Stimulated activated CD4-positive, alpha-beta T cell treated with anti-CD3 and anti-CD28 coated beads, Interleukin-4, amount 100 ng/mL, for 48 hours (primary cell): Measurements from ENCODE around the gene ZNF423.
A peak's percentile ranks its signal among the peaks of the same experiment; 100 is the strongest.

Experiments used
- DNase-seq, 2 donors: peaks; one replicate each; pipeline ENCODE4 v3.0.0-alpha.2; 2020; ENCODE audit warnings: low read depth in 2 of 2

The ZNF423 gene

DNA sequence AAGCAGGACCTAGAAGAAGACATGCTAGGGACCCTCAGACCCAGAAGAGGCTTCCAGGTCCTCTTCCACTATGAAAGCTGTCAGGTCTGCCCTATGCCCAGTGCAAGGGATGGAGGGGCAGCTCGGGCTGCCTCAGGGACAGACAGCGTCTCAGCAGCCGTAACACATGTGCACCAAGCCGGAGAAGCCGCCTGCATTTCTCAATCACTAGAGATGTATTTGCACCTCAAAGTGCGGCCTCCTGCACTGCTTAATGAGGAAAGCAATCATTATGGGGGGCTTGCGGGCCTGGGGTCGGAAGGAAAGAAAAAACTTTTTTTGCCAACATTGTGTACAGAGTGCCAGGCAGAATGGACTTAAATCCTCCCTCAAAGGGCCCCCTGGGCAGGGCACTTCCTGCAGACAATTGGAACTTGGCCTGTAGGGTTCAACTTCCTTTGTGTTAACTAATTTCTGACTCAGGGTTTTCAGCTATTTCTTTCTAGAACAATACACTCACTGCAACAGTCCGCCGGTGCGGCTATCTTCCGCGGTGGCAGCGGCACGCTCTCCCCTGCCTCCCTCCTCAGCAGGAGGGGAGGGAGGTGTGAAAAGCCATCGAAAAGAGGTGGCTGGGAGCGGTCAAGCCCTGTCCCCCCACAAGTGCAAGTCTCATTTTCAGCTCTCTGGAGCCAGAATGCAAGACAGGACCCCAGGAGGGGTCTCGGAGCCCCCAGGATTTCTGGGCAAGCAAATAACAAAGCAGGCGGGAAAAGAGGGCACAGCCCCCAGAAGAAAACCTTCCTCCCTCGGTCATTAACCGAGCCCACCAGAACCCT is 101.2 kb downstream of the ZNF423 start:
- no peak for DNase-seq

DNA sequence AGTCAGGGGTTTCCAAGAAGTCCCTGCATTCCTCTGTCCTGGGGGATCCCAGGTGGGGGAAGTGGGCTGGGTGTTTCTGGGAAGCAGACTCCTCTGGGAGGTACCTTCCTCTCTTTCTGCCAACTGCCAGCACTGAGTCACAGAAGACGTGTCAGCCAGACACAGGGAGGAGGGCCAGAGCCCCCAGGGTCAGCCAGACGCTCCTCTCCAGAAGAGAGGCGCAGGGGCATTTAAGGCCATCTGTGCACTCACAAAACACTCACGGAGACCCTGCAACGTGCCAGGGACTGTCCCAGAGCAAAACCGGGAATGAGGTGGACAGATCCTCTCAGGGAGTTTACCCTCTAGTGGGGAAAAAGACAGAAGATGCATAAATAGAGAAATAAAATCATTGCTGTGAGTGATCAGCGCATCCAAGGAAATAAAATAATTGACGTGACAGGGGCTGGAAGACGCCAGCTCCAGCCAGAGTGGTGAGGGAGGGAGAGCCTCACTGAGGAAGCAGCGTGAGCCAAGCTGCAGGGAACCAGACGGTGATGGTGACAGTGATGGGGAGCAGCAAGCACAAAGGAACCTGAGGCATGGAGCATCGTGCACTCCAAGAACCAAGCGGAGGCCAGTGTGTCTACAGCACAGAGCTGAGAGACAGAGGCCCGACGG is 105.4 kb downstream of the ZNF423 start:
- no peak for DNase-seq

DNA sequence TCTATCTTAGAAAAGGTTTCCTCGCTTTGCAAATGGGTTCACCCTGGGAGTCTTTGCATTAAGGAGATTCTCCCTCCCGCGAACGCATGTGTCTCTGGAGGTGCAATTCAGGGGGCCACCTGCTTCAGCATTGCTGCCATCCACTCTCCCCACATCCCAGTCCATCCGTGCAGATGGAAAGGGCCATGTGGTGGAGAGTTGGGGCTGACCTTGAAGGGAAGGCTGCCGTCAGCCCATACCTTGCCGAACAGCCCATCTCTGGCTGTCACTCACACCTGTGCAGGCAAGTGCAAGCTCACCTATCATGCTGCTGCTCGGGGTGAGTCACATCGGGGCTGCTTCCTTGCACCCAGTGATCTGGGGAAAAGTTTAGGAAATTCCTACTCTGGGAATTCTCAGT is 106.1 kb downstream of the ZNF423 start:
- DNase-seq: no peak

DNA sequence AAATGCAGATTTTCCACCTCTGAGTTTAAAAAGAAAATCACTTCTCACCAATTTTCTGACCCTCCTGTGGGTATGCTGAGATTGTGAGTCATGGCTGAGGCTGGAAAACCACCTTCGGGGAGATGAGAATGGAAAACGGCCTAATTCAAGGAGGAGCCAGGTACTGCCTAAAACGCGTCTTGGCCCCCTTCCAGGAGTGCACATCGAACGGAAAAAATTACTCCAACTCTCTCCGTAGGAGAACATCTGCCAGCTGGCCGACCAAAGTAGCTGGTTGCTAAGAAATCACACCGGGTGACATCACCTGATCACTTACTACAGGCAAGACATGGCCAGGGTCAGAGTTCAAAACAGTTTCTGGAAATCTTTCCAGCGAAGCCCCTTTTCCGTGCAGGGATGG is 107.6 kb downstream of the ZNF423 start:
- DNase-seq: peak; percentile 28 to 29

DNA sequence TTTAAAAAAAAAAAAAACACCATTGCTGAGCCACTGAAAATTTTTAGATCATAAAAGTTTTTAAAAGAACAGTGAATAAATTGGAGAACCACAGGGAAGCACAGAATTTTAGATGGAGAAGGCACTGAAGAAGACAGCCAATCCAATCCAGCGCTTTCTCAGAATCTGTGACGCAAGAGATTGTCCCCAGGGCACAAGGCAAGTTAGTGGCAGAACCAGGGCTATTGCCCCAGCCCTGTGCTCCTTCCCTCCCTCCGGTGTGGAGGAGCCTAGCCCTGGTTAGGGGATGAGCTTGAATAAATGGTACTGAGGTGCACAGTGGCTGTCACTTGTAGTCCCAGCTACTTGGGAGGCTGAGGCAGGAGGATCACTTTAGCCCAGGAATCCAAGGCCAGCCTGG is 108.3 kb downstream of the ZNF423 start:
- no peak for DNase-seq

DNA sequence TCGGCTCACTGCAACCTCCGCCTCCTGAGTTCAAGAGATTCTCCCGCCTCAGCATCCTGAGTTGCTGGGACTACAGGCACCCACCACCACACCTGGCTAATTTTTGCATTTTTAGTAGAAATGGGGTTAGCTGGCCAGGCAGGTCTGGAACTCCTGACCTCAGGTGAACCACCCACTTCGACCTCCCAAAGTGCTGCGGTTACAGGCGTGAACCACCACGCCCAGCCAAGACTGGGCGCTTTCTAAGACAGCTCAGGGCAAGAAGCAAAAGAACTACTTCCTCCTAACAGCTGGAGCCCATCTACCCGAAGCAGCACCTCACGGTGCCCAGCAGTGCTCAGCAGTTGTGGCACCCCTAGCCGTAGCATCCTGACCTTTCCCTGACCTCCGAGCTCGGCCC is 109.4 kb downstream of the ZNF423 start:
- DNase-seq: no peak

DNA sequence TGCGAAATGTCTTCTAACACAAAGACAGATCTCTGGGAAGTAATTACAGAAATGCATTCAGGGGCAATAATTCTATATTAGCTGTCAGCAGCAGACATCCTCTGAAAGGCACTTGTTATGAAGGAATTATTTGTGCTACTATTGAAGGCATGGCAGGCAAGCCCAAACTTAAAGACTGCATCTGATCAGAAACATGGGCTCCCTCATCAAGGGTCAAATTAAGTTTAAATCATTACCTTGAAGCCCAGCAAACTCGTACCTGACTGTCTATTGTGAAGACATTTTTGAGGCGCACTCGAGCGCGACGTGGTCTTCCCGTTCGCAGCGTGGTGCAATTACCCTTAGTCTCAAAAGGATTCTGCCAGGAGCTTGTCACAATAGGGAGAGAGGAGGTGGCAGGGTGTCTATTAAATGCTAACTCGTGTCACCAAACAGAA is 110.6 kb downstream of the ZNF423 start:
- no peak for DNase-seq

DNA sequence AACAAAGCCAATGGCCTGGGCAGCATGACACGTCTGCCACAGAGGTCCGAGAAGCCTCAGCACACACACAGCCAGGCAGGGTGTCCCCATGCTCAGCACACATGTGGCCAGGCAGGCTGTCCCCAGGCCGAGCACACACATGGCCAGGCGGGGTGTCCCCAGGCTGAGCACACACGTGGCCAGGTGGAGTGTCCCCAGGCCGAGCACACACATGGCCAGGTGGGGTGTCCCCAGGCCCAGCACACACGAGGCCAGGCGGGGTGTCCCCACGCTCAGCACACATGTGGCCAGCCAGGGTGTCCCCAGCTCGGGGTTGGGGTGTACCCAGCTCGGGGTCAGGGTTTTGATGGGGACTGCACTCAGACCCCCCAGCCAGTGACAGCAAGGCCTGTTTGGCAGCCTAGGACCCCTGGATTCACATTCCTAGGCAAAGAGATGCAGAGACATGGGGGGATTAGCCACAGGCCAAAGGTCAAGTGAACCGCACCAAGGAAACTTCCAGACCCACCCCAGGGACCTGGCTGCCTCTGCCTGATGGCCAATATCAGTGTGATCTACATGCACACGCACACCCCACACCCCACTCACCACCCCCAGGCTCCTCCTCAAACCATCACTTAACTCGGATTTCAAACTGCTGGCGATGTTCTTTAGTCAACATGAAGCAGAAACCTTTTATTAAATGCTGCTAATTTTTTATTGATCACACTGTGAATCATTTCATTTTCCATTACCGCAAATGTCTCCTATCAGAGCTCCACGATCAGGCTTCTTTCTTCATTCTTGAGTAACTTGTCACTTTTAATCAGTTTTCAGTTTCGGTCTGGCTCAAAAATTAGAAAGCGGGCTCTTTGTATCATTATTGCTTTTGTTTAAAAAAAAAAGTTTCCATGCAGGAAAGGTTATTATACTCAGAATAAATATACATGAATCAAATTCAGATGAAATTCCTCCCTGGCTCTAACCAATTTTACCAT is 111.4 kb downstream of the ZNF423 start:
- no peak for DNase-seq

DNA sequence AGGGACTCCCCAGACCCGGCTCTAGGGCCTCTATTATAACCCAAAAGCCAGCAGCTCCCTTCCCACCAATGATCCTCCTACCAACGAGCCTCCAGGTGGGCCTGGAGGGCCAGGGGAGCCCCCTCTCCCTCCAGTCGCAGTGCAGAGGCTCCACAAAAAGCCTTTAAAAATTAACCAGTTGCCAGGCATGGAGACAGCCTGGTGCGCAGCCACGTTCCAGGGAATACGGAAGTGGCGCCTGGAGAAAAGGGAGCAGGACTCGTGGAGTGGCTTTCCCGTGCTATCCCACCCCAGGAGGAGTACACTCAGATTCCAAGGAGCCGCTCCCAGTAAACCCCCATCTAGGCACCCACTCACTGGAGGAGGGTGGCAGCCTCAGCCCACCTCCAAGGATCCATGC is 112.3 kb downstream of the ZNF423 start:
- no peak for DNase-seq

DNA sequence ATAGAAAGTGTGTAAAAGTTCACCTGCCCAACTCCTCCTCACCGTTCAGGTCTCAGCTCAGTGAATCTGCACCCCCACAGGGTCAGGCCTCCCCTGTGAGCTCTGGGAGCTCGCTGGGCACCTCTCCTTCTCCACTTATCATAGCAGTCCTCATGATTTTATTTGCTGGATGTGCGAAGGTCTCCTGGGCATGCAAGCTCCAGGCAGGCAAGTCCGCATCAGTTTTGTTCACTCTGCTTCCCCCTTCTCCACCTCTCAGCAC is 112.8 kb downstream of the ZNF423 start:
- DNase-seq: no peak

DNA sequence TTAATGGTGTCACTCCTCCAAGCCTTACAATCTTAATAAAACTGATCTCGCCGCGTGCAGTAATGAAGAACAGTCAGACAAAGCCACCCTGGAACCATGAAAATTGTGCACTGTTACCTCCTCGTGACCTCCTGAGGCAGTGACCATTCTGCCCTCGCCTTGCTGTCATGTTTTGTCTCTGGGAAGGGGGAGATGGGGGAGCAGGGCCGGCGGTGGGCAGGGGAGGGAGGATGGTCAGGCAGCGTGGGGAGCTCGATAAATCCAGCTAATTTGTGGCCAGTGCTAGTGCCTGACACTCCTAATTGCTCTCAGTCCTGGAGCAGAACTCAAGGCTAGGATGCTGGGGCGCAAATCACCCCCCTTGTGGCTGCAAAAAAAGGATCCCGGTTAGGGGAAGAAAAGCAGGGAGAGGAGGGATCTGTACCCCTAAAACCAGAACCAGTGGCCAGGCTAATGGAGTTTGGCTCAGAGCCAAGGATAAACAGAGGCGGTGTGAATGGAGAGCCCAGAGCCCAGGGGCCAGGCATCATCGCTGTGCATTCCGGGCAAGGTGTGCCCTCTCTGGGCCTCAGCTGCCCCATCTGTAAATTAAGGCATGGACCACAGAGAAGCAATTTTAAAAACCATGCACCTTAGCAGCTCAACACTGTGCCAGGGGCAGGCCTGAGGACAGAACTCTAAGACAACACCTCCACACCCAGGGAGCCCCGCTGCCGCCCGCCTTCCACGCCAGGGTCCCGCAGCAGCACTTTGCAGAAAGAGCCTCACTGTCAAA is 113.3 kb downstream of the ZNF423 start:
- DNase-seq: no peak

DNA sequence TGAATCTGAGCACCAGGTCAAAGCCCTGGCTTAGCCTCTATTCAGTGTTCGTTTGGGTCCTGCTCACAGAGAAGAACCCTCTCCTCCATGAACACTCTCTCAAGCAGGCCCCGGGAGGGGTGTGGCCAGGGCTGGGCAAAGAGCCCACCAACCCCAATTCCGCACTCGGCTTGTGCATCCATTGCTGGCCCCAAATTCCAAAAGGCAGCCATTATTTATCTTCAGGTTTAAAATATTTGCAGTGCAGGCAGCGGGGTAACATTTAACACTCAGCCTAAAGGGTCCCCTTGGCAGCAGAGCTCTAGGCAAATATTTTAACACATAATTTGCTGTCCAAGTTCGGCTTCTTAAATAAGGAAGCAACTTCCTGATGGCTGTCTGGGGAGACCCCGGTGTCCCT is 115.7 kb downstream of the ZNF423 start:
- no peak for DNase-seq

DNA sequence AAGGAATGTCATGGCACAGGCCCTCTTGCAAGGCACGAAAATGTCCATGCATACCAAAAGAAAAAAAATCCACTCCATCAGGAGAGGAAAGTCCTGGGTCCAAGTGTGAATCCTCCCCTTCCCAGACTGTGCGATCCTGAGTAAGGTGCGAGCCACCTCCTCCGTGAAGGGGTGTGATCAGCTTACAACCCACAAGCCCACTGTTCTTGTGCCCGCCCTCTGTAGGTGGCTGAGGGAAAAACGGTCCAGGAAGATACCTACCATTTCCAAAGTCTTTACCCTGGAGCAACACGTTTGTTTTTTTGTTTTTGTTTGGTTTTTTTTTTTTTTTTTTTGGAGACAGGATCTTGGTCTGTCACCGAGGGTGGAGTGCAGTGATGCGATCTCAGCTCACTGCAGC is 116.5 kb downstream of the ZNF423 start:
- DNase-seq: no peak

DNA sequence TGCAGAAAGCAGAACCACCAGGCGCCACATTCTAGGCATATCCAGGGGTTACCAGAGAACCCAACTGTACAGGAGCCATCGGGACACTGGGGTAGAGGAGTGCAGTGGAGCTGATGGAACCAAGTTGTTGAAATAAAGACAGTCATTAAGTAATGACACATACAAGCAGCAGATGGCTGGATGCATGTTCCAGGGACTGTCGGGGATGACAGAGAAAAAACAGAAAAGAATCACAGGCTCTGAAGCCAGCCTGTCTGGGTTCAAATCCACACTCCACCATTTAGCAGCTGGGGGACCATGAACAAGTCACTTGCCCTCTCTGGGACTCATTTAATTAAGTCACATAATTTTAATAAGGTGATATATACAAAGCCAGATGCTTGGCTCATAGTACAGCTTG is 117.1 kb downstream of the ZNF423 start:
- DNase-seq: no peak

DNA sequence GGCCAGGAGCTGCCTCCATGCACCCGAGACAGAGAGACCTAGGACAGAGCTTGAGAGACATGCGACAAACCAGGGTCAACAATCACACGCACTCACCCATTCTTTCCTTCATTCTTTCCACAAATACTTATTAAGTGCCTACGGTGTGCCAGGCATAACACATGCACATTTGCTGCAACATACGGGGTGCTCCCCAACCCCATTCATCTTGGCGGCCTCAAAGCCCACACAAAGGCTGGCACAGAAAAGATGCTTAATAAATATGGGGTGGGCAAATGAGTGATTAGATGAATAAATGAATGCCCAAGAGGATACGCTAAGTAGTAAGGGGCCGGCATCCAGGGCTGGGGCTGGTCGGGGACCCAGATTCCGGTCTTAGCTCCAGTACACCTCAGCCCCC is 117.9 kb downstream of the ZNF423 start:
- no peak for DNase-seq

DNA sequence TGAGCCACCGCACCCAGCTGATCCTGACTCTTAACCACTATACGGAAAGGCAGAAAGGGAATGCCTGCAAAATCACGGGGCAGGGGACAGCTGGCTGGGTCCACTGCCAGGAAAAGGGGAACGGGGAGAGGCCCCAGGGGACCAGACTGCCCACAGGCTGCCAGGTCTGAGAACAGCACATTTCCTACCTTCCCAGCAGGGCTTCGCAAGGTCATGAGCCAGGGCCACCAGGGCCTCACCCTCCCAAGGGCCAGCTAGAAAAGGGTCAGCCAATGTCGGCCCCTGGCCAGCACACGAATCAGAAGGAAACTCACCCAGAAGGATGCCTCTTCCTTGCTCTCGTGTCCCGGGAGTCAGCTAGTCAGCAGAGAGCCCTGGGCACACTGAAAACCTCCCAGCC is 118.4 kb downstream of the ZNF423 start:
- no peak for DNase-seq

DNA sequence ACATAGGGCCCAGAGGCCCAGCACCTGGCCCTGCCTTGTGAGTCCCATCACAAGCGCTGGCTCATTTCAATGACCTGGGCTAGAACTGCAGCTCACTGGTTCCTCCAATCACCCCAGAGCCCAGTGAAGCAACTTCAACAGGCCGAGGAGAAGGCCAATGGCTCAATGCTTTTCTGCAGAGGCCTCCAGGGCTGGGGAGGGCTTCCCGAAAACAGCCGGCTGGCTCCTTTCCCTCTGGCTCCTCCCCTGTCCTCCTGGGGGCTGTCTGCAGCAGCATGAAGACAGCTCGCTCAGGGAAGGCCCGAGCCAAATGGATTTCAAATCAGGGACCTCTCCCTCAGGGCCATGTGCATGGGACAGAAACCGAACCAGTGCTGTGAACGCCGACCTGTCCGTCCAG is 121.6 kb downstream of the ZNF423 start:
- no peak for DNase-seq

DNA sequence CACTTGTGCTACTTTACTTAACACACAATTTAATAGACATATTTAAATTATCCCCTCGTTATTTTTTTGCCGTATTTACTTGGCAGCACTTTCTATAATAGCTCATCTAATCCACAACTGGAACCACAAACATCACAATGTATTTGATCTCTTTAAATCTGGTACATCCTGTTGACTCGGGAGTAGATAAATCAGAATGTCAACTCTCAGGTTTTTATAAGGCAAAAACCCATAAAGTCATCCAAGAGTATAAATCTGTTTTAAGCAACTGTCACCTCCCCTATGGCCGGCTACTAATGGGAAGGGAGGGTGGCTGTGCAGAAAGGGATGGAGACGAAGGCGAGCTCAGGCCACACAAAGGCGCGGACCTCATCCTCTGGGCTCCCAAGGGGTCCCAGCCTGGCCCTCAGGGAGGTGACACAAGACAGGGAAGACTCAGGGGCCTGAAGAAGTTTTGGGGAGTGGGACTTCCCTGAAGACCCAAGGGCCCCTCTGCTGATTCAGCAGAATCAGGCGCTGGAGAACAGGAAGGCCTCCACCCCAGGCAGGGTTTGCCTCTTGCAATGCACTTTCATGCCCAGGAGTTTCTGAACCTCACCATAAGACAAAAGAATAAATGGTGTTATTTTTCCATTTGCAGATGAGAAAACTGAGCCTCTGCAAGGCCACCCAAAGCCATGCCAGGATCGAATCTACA is 122.5 kb downstream of the ZNF423 start:
- DNase-seq: no peak

DNA sequence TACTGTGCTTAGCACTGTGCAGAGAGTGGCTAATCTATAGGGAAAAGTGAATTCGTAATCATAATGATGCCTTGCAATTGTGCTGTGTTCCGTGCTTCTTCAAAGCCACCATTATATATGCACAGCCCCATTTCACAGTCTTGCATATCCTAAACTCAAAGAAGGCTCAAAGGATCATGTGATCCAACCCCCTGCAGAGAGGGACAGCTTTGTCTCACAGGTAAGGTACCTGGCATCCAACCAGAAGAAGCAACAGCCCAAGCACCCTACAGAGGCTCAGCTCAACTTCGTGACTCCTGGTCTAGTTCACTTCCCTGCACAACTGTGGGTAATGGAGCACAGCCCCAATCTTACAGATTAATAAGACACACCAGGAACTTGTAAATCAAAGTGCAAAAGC is 124.0 kb downstream of the ZNF423 start:
- DNase-seq: no peak

DNA sequence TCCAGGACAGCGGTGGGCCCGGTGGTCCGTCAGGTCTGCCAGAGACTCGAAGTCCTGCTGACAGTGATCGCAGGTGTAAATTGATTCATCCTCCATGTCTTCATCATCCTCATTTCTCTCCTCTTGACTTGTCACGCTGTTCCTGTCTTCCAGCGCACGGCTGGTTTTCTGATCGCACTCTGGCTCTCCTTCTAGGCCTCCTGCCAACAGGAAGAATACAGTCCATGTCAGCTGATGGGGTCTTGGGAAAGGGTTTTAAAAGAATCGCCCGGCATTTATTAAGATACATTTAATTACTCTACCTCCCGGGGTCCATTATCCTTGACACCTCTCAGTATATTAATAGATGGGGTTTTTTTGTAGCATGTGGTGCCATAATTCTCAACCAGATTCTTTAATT is 125.1 kb downstream of the ZNF423 start:
- no peak for DNase-seq

DNA sequence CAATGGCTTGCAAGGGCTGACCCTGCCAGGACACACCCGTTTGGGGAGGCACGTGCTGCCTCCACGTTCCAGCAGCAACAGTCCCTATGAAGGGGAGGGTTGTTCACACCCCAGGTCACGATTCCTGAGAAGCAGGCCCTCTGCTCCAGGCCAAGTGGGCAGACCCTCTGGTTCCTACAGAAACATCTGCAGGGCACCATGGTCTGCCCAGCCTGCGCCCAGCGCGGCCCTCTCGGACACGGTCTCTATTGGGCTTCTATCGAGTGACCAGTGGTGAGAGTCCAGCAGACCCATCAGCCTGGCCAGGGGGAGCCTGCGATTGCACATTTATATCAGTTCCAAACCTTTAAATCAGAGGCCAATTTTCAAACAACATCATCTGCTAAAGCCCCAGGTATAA is 128.3 kb downstream of the ZNF423 start:
- DNase-seq: no peak
